OCI-LY1 (cell line): ENCODE data around the gene NPLOC4.

ENCODE experiments used
- H2AFZ ChIP-seq: fragments of 200-600 bp; sonication (generic), shearing (Covaris generic); 2 replicates; pipeline ENCODE4 v1.6.0; 2014; ENCODE audit warnings: antibody characterized with exemption, mild to moderate bottlenecking, low read length
- H3F3A ChIP-seq: fragments of 200-600 bp; sonication (generic), shearing (Covaris generic); 2 replicates; pipeline ENCODE4 v1.6.0; 2014; ENCODE audit warnings: mild to moderate bottlenecking, antibody characterized with exemption, low read length, moderate library complexity; ENCODE audit not compliant: insufficient read depth
- H3K27ac ChIP-seq: fragments of 200-600 bp; sonication (generic); 2 replicates; pipeline ENCODE4 v1.5.1; 2014; ENCODE audit warnings: low read length, mixed run types, mild to moderate bottlenecking, low read depth; ENCODE audit not compliant: poor library complexity, severe bottlenecking
- H3K27me3 ChIP-seq: fragments of 200-600 bp; sonication (generic); 2 replicates; pipeline ENCODE4 v1.6.0; 2014; ENCODE audit warnings: antibody characterized with exemption, mild to moderate bottlenecking, low read length, moderate library complexity; ENCODE audit not compliant: insufficient read depth
- H3K36me3 ChIP-seq: fragments of 200-600 bp; sonication (generic); 2 replicates; pipeline ENCODE4 v1.6.1; 2014; ENCODE audit warnings: mild to moderate bottlenecking, antibody characterized with exemption, low read length, moderate library complexity, mixed read lengths; ENCODE audit not compliant: insufficient read depth
- H3K4me1 ChIP-seq: fragments of 200-600 bp; sonication (generic); 2 replicates; pipeline ENCODE4 v1.5.1; 2014; ENCODE audit warnings: mild to moderate bottlenecking, low read length, moderate library complexity; ENCODE audit not compliant: insufficient read depth, severe bottlenecking
- H3K4me2 ChIP-seq: fragments of 200-600 bp; sonication (generic), shearing (Covaris generic); 2 replicates; pipeline ENCODE4 v1.6.1; 2014; ENCODE audit warnings: low read length
- H3K4me3 ChIP-seq: fragments of 200-600 bp; sonication (generic); 2 replicates; pipeline ENCODE4 v1.5.1; 2014; ENCODE audit warnings: low read length, low read depth, mild to moderate bottlenecking, mixed read lengths; ENCODE audit not compliant: poor library complexity, severe bottlenecking
- H3K79me2 ChIP-seq: fragments of 200-600 bp; shearing (Covaris generic); 2 replicates; pipeline ENCODE4 v1.6.1; 2016; ENCODE audit warnings: mixed run types, low read length, mixed read lengths; ENCODE audit not compliant: insufficient read depth
- H3K9ac ChIP-seq: fragments of 200-600 bp; sonication (generic), shearing (Covaris generic); 2 replicates; pipeline ENCODE4 v1.6.1; 2014; ENCODE audit warnings: mild to moderate bottlenecking, low read length, mixed read lengths
- H3K9me2 ChIP-seq: fragments of 200-600 bp; sonication (generic), shearing (Covaris generic); 2 replicates; pipeline ENCODE4 v1.6.1; 2014; ENCODE audit warnings: low read depth, mild to moderate bottlenecking, low read length, mixed read lengths
- H3K9me3 ChIP-seq: fragments of 200-600 bp; shearing (Covaris generic); 2 replicates; pipeline ENCODE4 v1.6.1; 2014; ENCODE audit warnings: low read length, mixed read lengths
- H4K20me1 ChIP-seq: fragments of 200-600 bp; sonication (generic), shearing (Covaris generic); 2 replicates; pipeline ENCODE4 v1.6.0; 2016; ENCODE audit warnings: mild to moderate bottlenecking, low read length; ENCODE audit not compliant: insufficient read depth
- EZH2 ChIP-seq: fragments of 200-600 bp; sonication (generic), shearing (Covaris generic); IDR thresholded peaks from 2 replicates; pipeline ENCODE4 v1.8.0; 2017; ENCODE audit warnings: borderline replicate concordance, mixed run types, mild to moderate bottlenecking, antibody characterized with exemption, low read length, moderate library complexity, mixed read lengths
- TF ChIP-seq, protein P1 (sequence below): fragments of 200-600 bp; sonication (generic), shearing (Covaris generic); IDR thresholded peaks from 2 replicates; pipeline ENCODE4 v1.5.1; 2017; ENCODE audit warnings: mild to moderate bottlenecking, antibody characterized with exemption, low read length, moderate library complexity, mixed read lengths

Gene NPLOC4

DNA sequence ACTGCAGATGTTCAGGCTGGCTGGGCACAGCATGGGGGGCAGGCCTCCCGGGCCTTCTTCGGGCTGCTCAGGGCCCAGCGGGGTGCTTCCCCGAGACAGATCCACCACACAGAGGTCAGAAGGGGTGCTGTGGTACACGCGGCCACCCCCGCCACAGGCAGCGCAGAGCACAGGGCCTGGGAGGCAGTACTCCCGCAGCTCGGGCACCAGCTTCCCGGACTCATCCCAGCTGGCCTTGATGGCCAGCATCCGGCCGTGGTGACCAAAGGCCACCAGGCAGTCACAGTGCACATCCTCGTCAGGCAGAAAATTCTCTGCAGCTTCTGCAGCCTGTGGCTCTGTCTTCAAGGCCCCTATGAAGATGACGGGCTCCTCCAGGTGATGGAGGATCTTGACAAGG, 86.6 kb downstream of the NPLOC4 start:
- Histone ChIP-seq H3K4me1 (peaks cover 23% of the 10 kb centered on the region), H3K36me3 (peaks cover 43% of the 10 kb centered on the region), H2AFZ (no peak overlapping the region), H3K27ac (no peak overlapping the region), H3K79me2 (no peaks in the 10 kb centered on the region), H3K9me3 (no peaks in the 10 kb centered on the region), H3K4me3 (no peak overlapping the region), H3K9ac (no peak overlapping the region), H3K9me2 (no peaks in the 10 kb centered on the region), H3K4me2 (no peak overlapping the region), H4K20me1 (no peaks in the 10 kb centered on the region), H3K27me3 (no peaks in the 10 kb centered on the region), H3F3A (no peaks in the 10 kb centered on the region)
- TF ChIP-seq, protein P1, sequence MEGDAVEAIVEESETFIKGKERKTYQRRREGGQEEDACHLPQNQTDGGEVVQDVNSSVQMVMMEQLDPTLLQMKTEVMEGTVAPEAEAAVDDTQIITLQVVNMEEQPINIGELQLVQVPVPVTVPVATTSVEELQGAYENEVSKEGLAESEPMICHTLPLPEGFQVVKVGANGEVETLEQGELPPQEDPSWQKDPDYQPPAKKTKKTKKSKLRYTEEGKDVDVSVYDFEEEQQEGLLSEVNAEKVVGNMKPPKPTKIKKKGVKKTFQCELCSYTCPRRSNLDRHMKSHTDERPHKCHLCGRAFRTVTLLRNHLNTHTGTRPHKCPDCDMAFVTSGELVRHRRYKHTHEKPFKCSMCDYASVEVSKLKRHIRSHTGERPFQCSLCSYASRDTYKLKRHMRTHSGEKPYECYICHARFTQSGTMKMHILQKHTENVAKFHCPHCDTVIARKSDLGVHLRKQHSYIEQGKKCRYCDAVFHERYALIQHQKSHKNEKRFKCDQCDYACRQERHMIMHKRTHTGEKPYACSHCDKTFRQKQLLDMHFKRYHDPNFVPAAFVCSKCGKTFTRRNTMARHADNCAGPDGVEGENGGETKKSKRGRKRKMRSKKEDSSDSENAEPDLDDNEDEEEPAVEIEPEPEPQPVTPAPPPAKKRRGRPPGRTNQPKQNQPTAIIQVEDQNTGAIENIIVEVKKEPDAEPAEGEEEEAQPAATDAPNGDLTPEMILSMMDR: no peak
- TF ChIP-seq EZH2: no peak

- no peak overlapping the region for H3K4me2 ChIP-seq
- H3K4me3 ChIP-seq: no peak overlapping the region
These were observed 87.1 kb downstream of the NPLOC4 start for GRCh38 chr17:81549826-81550225.

GRCh38 chr17:81549031-81549557, 87.8 kb downstream of the NPLOC4 start:
- H4K20me1 ChIP-seq: no peaks in the 10 kb centered on the region
- H2AFZ ChIP-seq: no peak overlapping the region
- H3K27me3 ChIP-seq: no peaks in the 10 kb centered on the region
- H3K79me2 ChIP-seq: no peaks in the 10 kb centered on the region
- H3K4me1 ChIP-seq: peaks cover 19% of the 10 kb centered on the region
- no peak overlapping the region for H3K4me3 ChIP-seq
- no peak overlapping the region for H3K4me2 ChIP-seq
- TF ChIP-seq, protein P1: no peak
- TF ChIP-seq EZH2: no peak
- no peaks in the 10 kb centered on the region for H3K9me3 ChIP-seq
- no peaks in the 10 kb centered on the region for H3K9me2 ChIP-seq
- H3F3A ChIP-seq: no peaks in the 10 kb centered on the region
- H3K9ac ChIP-seq: no peak overlapping the region
- no peak overlapping the region for H3K27ac ChIP-seq
- H3K36me3 ChIP-seq: peaks cover 50% of the 10 kb centered on the region

More at GRCh38 chr17:81549826-81550225, 87.1 kb downstream of the NPLOC4 start:
- TF ChIP-seq, protein P1: no peak
- TF ChIP-seq EZH2: no peak
- Histone ChIP-seq H3K27me3 (no peaks in the 10 kb centered on the region), H3K27ac (no peak overlapping the region), H3K79me2 (no peaks in the 10 kb centered on the region), H3F3A (no peaks in the 10 kb centered on the region), H4K20me1 (no peaks in the 10 kb centered on the region), H3K9me2 (no peaks in the 10 kb centered on the region), H3K36me3 (peaks cover 46% of the 10 kb centered on the region), H2AFZ (no peak overlapping the region), H3K9me3 (no peaks in the 10 kb centered on the region), H3K9ac (no peak overlapping the region), H3K4me1 (peaks cover 23% of the 10 kb centered on the region)
